ENCODE results near the gene DENND2D. TPM values are rescaled to one million over a fixed set of nuclear protein-coding genes. Genes with fewer than 3 reads are reported as not detected.

DENND2D gene
- total RNA-seq, 1 donor from 2014 or later = 1.8 TPM

DNA sequence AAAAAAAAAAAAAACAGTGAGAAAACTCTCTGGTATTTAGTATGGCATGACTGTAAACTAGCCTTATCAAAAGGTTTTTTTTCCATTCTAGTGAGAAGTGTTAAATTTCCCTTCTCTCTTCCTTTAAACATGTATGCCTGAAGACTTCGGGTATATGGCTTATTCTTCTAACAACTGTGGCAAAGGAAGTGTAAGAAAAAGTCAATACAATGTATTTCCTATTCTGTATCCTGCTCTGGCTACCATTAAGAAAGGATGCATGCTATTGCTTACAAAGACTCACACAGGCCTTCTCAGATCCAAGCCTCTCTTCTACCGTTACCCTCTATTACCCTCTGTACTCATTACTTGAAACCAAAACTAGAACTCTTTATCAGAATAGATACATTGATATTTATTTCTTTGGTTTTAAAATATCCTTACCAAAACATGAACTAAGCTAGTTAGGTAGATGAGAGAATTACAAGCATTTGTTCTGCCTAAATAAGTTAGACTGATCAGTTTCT, 52.0 kb downstream of the DENND2D start:
- Histone ChIP-seq H3K27me3 (ENCODE audit: low read depth) (no peaks in the 10 kb centered on the region), H3K4me3 (no peak overlapping the region), H3K36me3 (peaks cover 54% of the 10 kb centered on the region), H3K9me3 (replicated peaks) (peaks cover 1% of the 10 kb centered on the region), H3K27ac (replicated peaks) (no peak overlapping the region), H3K4me1 (peaks cover 19% of the 10 kb centered on the region)
- intact Hi-C loops (cut with micrococcal nuclease) = no loop called here
- no peak for DNase-seq
- TF ChIP-seq, protein P1, sequence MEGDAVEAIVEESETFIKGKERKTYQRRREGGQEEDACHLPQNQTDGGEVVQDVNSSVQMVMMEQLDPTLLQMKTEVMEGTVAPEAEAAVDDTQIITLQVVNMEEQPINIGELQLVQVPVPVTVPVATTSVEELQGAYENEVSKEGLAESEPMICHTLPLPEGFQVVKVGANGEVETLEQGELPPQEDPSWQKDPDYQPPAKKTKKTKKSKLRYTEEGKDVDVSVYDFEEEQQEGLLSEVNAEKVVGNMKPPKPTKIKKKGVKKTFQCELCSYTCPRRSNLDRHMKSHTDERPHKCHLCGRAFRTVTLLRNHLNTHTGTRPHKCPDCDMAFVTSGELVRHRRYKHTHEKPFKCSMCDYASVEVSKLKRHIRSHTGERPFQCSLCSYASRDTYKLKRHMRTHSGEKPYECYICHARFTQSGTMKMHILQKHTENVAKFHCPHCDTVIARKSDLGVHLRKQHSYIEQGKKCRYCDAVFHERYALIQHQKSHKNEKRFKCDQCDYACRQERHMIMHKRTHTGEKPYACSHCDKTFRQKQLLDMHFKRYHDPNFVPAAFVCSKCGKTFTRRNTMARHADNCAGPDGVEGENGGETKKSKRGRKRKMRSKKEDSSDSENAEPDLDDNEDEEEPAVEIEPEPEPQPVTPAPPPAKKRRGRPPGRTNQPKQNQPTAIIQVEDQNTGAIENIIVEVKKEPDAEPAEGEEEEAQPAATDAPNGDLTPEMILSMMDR (IDR thresholded peaks at IDR 0.05; ENCODE audit: borderline replicate concordance) = no peak

DNA sequence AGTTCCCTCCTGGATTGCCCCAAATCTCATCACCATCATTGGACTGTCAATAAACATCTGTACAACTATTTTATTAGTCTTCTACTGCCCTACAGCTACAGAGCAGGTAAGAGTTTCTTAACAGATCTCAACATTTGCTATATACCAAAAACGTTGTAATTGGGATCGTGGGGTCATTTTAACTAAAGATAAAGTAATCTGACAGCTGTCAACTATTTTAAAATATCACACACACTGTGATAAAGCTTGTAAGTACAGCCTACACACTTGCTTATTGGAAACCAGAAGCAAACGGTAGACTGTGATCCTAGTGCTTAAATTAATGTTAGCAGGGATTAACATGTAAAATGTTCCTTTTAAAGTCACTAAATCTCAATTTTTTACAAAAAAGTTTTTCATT, 52.5 kb downstream of the DENND2D start:
- TF ChIP-seq, protein P1 (IDR thresholded peaks at IDR 0.05; ENCODE audit: borderline replicate concordance) = no peak
- no peaks in the 10 kb centered on the region for H3K9me3 ChIP-seq (replicated peaks)
- DNase-seq = no peak
- peaks cover 49% of the 10 kb centered on the region for H3K36me3 ChIP-seq
- H3K4me1 ChIP-seq = peaks cover 19% of the 10 kb centered on the region
- no peaks in the 10 kb centered on the region for H3K27me3 ChIP-seq (ENCODE audit: low read depth)
- intact Hi-C loops (cut with micrococcal nuclease) = no loop called here
- H3K27ac ChIP-seq (replicated peaks) = no peak overlapping the region
- H3K4me3 ChIP-seq = no peak overlapping the region

DNA sequence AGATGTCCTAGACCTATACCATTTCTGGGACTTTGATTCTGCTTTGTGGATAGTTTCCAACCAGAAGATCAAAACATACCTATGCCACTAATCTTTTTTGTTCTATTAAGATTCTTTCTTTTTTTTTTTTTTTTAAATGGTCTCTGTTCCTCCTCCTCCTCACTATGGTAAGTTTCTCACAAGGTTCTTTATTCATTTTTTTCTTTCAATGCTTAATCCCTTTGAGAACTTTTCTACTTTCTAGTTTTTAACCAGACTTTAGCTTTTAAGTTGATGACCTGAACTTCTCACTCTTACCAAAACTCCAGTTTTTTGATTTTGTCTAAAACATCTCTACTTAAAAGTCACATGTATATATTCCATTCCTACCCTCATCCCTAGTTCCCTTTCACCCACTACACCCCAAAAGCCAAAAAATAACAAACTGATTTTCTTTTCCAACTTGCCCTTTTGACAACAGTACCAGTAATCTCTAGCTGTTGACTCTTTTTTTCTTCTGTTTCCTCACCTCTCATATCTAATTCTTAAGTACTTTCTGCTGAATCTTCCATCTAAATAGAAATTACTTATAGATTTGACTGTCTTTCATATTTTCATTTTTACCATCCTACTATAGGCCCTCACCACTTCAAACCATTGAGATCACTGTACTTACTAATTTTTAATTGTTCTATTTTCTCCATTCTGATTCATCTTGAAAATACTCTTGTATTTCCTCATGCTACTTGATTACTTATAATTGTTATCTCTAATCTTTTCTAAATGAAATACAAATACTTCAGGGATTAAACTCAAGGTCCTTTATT, 54.3 kb downstream of the DENND2D start:
- H3K27me3 ChIP-seq (ENCODE audit: low read depth) = no peaks in the 10 kb centered on the region

DNA sequence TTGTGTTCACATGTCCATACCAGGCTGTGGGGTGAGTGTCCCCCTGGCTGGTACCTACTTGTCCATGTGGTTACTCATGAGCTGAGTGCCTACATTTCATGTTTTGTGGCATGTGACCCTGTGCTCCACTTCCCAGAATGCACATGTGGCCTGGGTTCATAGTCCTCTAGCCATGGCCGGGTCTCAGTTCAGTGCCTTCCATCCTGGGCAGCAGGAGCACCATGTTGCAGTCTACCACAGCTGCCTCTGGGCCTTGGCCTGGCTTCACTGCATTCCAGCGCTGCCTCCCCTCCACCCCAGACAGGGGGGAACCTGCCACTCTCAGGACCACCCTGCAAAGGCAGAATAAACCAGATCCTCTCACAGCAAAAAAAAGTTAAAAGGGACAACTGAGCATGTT, 54.9 kb downstream of the DENND2D start:
- no peaks in the 10 kb centered on the region for H3K27me3 ChIP-seq (ENCODE audit: low read depth)
- intact Hi-C loops (cut with micrococcal nuclease) = no loop called here
- peaks cover 41% of the 10 kb centered on the region for H3K4me1 ChIP-seq
- no peak overlapping the region for H3K4me3 ChIP-seq
- no peak for DNase-seq
- TF ChIP-seq, protein P1 (IDR thresholded peaks at IDR 0.05; ENCODE audit: borderline replicate concordance) = no peak
- H3K9me3 ChIP-seq (replicated peaks) = no peaks in the 10 kb centered on the region
- H3K36me3 ChIP-seq = peaks cover 30% of the 10 kb centered on the region
- no peak overlapping the region for H3K27ac ChIP-seq (replicated peaks)

More for the DNA sequence above, 54.3 kb downstream of the DENND2D start:
- H3K9me3 ChIP-seq (replicated peaks) = no peaks in the 10 kb centered on the region
- peaks cover 35% of the 10 kb centered on the region for H3K4me1 ChIP-seq
- intact Hi-C loops (cut with micrococcal nuclease) = no loop called here
- peaks cover 36% of the 10 kb centered on the region for H3K36me3 ChIP-seq
- H3K4me3 ChIP-seq = no peak overlapping the region
- DNase-seq = no peak
- TF ChIP-seq, protein P1 (IDR thresholded peaks at IDR 0.05; ENCODE audit: borderline replicate concordance) = no peak
- no peak overlapping the region for H3K27ac ChIP-seq (replicated peaks)

DNA sequence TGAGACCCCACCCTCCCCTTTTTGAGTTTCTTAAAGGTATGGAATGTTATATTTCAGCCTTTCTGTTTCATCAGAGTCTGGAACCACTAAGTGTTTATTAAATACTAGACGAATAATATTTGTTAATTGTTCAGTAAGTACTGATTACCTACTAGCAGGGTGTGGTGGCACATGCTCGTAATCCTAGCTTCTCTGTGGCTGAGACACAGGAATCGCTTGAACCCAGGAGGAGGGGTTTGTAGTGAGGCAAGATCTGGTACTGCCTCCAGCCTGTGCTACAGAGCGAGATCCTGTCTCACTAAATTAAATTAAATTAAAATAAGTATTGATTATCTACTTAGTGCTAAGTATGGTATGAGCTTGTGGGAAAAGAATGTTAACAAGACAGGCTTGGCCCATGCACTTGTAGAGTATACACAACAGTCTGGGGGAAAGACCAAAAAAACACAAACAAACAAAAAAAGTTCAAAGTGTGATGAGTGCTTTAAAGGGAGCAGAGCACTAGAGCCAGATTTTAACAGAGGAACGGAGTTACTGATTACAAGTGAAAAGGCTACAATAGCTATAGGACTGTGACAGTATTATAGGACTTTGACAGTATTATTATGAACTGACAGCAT, 58.0 kb downstream of the DENND2D start:
- Histone ChIP-seq H3K27me3 (ENCODE audit: low read depth) (no peaks in the 10 kb centered on the region), H3K27ac (replicated peaks) (no peak overlapping the region), H3K36me3 (peaks cover 3% of the 10 kb centered on the region), H3K9me3 (replicated peaks) (no peaks in the 10 kb centered on the region), H3K4me1 (peaks cover 42% of the 10 kb centered on the region), H3K4me3 (no peak overlapping the region)
- TF ChIP-seq, protein P1 (IDR thresholded peaks at IDR 0.05; ENCODE audit: borderline replicate concordance) = no peak
- DNase-seq = no peak
- intact Hi-C loops (cut with micrococcal nuclease) = no loop called here

All from left ventricle myocardium inferior (tissue), 1 donor.